BLaER1 (cell line): ENCODE results near the gene ASB13.

Experiments used
- H3K27ac ChIP-seq: shearing (Covaris generic); formaldehyde crosslinking; 2 replicates; pipeline ENCODE4 v1.8.1; 2022
- H3K27me3 ChIP-seq: shearing (Covaris generic); formaldehyde crosslinking; 2 replicates; pipeline ENCODE4 v1.8.1; 2022
- H3K36me3 ChIP-seq: shearing (Covaris generic); formaldehyde crosslinking; 2 replicates; pipeline ENCODE4 v1.8.1; 2022
- H3K4me1 ChIP-seq: shearing (Covaris generic); formaldehyde crosslinking; 2 replicates; pipeline ENCODE4 v1.8.1; 2022
- H3K4me2 ChIP-seq: shearing (Covaris generic); formaldehyde crosslinking; 2 replicates; pipeline ENCODE4 v1.8.1; 2022
- H3K4me3 ChIP-seq: shearing (Covaris generic); formaldehyde crosslinking; 2 replicates; pipeline ENCODE4 v1.8.1; 2022
- H3K9ac ChIP-seq: shearing (Covaris generic); formaldehyde crosslinking; 2 replicates; pipeline ENCODE4 v1.8.1; 2022
- H3K9me3 ChIP-seq: shearing (Covaris generic); formaldehyde crosslinking; 2 replicates; pipeline ENCODE4 v1.8.1; 2022
- H4K20me1 ChIP-seq: shearing (Covaris generic); formaldehyde crosslinking; 2 replicates; pipeline ENCODE4 v1.8.1; 2022
- Cebpa-rat ChIP-seq: shearing (Covaris generic); IDR thresholded peaks from 2 replicates; pipeline ENCODE4 v1.8.1; 2022

The ASB13 gene

DNA sequence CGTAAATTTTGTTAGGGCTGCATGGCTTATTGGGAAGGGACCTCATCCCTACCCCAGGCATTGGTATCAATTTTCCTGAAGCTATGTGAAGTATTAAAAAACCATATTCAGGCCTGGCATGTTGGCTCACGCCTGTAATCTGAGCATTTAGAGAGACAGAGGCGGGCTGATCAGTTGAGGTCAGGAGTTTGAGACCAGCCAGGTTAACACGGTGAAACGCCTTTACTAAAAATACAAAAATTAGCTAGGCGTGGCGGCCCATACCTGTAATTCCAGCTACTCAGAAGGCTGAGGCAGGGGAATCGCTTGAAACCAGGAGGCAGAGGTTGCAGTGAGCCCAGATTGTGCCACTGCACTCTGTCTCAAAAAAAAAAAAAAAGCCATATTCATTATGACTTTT is 25.4 kb upstream of the ASB13 start:
- Histone ChIP-seq H3K4me2 (no peak overlapping the region), H3K9ac (no peak overlapping the region), H3K4me1 (peaks cover 50% of the 10 kb centered on the region), H3K9me3 (peaks cover 33% of the 10 kb centered on the region), H3K4me3 (no peak overlapping the region), H4K20me1 (peaks cover 83% of the 10 kb centered on the region), H3K36me3 (peaks cover 33% of the 10 kb centered on the region), H3K27ac (no peak overlapping the region), H3K27me3 (no peaks in the 10 kb centered on the region)
- no peak for TF ChIP-seq Cebpa-rat

DNA sequence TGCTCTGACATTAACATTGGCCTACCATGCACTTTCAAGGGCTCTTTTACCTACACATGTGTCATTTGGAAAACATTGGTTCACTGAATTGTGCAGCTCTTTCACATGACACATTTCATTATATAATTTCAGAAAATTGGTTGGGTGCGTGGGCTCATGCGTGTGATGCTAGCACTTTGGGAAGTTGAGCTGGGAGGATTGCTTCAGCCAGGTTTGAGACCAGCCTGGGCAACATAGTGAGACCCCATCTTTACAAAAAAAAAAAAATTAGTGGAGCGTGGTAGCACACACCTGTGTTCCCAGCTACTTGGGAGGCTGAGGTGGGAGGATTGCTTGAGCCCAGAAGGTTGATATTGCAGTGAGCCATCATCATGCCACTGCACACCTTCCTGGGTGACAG is 22.2 kb upstream of the ASB13 start:
- Histone ChIP-seq H3K27me3 (no peaks in the 10 kb centered on the region), H3K9ac (no peak overlapping the region), H4K20me1 (peaks cover 66% of the 10 kb centered on the region), H3K9me3 (peaks cover 22% of the 10 kb centered on the region), H3K4me2 (0 out of 2 replicates have a peak overlapping the region, but pooled peaks have one; percentile 12), H3K36me3 (peaks cover 23% of the 10 kb centered on the region), H3K4me3 (no peak overlapping the region), H3K4me1 (peaks cover 42% of the 10 kb centered on the region), H3K27ac (no peak overlapping the region)
- TF ChIP-seq Cebpa-rat, result no peak

DNA sequence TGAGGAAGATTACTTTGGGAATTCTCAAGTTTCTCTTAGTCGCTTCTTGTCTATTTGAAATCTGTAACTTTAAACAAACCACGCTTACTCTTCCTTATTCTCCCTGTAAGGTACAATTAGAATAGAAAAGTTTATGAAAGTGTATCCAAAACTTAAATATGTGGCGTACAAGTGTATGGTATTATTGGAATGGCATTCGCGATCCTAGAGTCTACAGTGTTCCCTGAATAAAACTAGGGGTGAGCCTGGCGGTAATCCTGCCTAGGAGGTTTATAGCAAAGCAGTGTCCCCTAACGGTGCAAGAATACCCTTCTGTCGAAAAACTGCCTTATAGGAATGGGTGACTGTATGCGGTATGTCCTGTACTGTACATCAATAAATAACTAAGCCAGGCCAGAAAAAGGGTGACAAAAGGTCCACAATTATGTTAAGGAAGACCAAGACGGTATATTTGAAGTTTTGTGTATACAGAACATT is 19.4 kb upstream of the ASB13 start:
- Histone ChIP-seq H4K20me1 (peaks cover 52% of the 10 kb centered on the region), H3K4me3 (peak overlapping the region; percentile 90)
- no peak for TF ChIP-seq Cebpa-rat

DNA sequence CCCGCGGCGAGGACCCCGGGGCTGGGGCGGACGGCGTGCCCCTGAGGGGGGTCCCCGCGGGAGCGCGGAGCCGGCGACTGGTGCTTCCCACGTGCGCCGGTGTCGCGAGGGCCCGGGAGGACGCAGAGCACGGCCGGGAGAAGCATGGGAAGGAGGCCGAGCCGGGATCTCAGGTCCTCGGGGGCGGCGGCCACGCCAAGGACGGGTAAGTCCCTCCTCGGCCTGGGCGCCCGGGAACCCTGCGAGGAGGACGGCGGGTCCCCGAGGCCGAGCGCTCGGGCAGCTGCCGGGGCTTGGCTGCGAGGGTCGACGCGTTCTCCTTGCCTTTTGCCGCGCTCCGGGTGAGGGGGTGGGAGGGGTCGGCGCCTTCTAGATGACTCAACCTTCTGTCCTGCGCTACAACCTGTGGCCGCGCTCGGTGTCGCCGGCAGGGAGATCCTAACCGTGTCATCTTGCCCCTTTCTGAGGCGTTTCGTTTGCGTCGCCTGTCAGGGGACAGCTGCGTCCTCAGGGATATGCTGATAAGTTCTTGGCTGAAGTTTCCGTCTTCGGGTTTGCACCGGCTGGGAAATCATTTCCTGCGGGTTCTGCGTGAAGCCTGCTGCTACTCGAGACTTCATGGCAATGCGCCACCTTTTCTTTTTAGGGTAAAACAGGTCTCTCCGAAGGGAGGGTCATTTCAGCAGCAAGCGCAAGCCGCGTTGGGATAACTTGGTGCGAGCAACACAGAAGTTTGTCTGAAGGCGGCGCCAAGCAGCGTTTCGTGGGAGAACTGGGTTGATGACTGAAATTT is 18.8 kb upstream of the ASB13 start:
- Histone ChIP-seq H3K4me2 (peak overlapping the region; percentile 87), H4K20me1 (peaks cover 46% of the 10 kb centered on the region), H3K4me3 (peak overlapping the region; percentile 90), H3K9ac (peak overlapping the region; percentile 92), H3K27ac (peak overlapping the region; percentile 94), H3K36me3 (peaks cover 13% of the 10 kb centered on the region; the same call in 1 of the 2 replicates), H3K27me3 (no peaks in the 10 kb centered on the region), H3K4me1 (peaks cover 31% of the 10 kb centered on the region), H3K9me3 (no peaks in the 10 kb centered on the region)
- TF ChIP-seq Cebpa-rat, result no peak

More for the DNA sequence above, 19.4 kb upstream of the ASB13 start:
- Histone ChIP-seq H3K9ac (peak overlapping the region; percentile 92), H3K27me3 (no peaks in the 10 kb centered on the region), H3K9me3 (peaks cover 1% of the 10 kb centered on the region; the same call in 1 of the 2 replicates), H3K27ac (peak overlapping the region; percentile 94), H3K4me2 (peak overlapping the region; percentile 87), H3K36me3 (peaks cover 13% of the 10 kb centered on the region; the same call in 1 of the 2 replicates), H3K4me1 (peaks cover 31% of the 10 kb centered on the region)

DNA sequence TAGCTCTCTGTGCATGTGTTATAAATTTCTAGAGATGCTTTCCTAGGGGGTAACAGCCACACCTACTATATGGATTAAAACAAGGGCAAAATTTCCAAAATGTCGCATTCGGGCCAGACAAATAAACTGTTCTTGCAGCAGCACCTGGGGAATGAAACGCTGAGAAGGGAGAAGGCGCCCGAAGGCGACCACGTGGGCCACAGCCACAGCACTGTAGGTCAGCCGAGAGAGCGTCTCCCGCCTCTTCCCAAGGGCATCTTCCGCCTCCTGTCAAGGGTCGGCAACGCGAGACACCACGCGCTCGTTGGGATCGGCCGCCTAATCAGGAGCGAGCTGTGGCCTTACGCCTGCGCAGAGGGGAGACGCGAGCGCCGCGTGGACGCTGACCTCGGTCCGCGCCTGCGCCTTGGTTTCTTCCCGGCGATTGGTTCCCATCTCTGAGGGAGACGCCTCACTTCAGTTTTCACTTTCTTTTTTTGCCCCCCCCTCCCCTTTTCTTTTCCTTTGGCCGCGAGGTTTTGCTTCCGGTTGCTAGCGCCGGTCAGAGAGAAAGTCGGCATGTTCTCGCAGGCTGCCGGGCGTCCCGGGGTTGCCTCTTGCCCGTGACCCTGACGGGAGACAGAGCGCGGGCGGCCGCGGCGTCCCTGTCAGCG is 18.0 kb upstream of the ASB13 start, which contains the start of gene TASOR2:
Gene TASOR2, plus strand, starts transcription at position 521 of the 653 bp plus-strand sequence. CDS start 35,805 bp downstream, outside the sequence.
- H3K4me1 ChIP-seq, result peaks cover 31% of the 10 kb centered on the region
- no peaks in the 10 kb centered on the region for H3K27me3 ChIP-seq
- peak within 1 kb of the TSS; percentile 92 for H3K9ac ChIP-seq
- peak within 1 kb of the TSS; percentile 94 for H3K27ac ChIP-seq
- TF ChIP-seq Cebpa-rat, result no peak
- H3K4me3 ChIP-seq, result peak within 1 kb of the TSS; percentile 90
- no peaks in the 10 kb centered on the region for H3K9me3 ChIP-seq
- peaks cover 13% of the 10 kb centered on the region; the same call in 1 of the 2 replicates for H3K36me3 ChIP-seq
- H3K4me2 ChIP-seq, result peak within 1 kb of the TSS; percentile 87
- H4K20me1 ChIP-seq, result peaks cover 41% of the 10 kb centered on the region

DNA sequence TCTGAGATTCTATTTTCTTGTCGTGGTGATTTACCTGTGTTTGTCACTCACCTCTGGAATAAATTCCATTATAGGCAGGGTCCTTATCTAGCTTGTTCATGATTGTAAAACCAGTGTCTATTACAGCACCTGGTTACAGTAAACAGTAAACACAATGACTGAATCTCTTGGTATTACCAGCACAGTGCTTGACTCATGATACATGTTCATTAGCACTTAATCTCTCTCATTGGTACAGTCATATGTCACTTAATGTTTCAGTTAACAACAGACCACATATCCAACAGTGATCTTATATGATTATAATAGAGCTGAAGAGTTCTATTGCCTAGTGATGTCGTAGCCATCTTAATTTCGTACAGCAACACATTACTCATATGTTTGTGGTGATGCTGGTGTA is 16.7 kb upstream of the ASB13 start:
- no peak overlapping the region for H3K9ac ChIP-seq
- no peaks in the 10 kb centered on the region for H3K36me3 ChIP-seq
- no peaks in the 10 kb centered on the region for H3K27me3 ChIP-seq
- no peak overlapping the region for H3K27ac ChIP-seq
- TF ChIP-seq Cebpa-rat, result no peak
- H4K20me1 ChIP-seq, result peaks cover 27% of the 10 kb centered on the region
- peaks cover 28% of the 10 kb centered on the region for H3K4me1 ChIP-seq
- no peak overlapping the region for H3K4me2 ChIP-seq
- H3K4me3 ChIP-seq, result no peak overlapping the region
- H3K9me3 ChIP-seq, result no peaks in the 10 kb centered on the region

DNA sequence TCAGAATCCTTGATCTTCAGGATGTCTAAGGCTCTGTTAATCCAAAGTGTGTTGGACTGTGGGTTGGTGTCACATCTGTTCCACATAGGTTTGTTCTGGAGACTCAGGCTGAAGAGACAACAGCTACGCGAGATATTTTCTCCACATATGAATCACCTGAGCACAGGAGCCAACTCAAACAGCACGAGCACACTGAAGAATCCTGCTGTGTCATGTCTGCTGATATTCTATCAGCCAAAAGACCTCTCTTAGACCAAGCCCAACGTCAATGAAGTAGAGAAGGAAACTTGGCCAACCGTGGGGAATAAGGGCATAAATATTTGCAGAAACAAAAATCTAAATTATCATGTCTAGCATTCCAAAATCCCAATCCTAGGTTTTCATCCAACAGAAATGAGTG is 15.5 kb upstream of the ASB13 start:
- Histone ChIP-seq H3K4me1 (peaks cover 17% of the 10 kb centered on the region), H3K4me2 (no peak overlapping the region), H4K20me1 (peaks cover 16% of the 10 kb centered on the region), H3K9ac (no peak overlapping the region), H3K27ac (no peak overlapping the region), H3K9me3 (no peaks in the 10 kb centered on the region), H3K27me3 (no peaks in the 10 kb centered on the region), H3K4me3 (no peak overlapping the region), H3K36me3 (no peaks in the 10 kb centered on the region)
- TF ChIP-seq Cebpa-rat, result no peak

DNA sequence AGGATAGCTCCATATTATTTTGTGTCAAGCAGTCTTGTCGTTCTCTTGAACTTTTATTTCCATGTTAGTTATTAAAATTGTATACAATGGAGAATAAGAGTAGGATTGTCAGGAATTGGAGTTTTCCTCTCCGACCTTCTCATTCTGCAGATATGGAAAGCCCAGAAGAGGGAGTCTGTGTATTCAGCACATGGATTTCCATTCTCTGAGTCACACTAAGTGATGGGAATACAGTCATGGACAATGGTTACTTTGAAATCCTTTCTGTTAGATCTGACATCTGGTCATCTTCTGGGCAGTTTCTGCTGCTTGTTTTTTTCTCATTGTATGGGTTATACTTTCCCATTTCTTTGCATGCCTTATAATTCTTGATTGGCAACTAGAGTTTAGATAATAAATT is 13.2 kb upstream of the ASB13 start:
- Histone ChIP-seq H3K36me3 (no peaks in the 10 kb centered on the region), H3K9ac (no peak overlapping the region), H3K4me1 (peaks cover 6% of the 10 kb centered on the region), H3K4me2 (no peak overlapping the region), H3K27me3 (no peaks in the 10 kb centered on the region), H4K20me1 (no peaks in the 10 kb centered on the region), H3K9me3 (no peaks in the 10 kb centered on the region), H3K4me3 (no peak overlapping the region), H3K27ac (no peak overlapping the region)
- no peak for TF ChIP-seq Cebpa-rat

DNA sequence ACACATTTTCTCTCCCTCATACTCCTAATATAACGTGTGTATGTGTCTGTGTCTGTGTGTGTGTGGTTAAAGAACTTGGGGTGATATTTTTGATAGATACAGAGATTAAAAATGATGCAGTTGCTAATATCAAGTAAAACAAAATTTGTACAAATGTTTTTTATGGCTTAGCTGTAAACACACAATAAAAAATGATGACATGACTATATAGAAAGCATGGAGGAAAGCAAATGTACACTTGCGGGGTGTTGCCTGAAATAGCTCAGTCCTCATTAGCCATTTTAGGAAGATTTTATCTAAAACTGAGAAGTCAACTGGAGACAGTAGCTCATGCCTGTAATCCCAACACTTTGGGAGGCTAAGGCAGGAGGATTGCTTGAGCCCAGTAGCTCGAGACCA is 12.6 kb upstream of the ASB13 start:
- H3K27me3 ChIP-seq, result no peaks in the 10 kb centered on the region

More for the DNA sequence above, 12.6 kb upstream of the ASB13 start:
- TF ChIP-seq Cebpa-rat, result no peak
- Histone ChIP-seq H4K20me1 (no peaks in the 10 kb centered on the region), H3K4me1 (peaks cover 3% of the 10 kb centered on the region), H3K9ac (no peak overlapping the region), H3K36me3 (no peaks in the 10 kb centered on the region), H3K27ac (no peak overlapping the region), H3K4me2 (no peak overlapping the region), H3K9me3 (peaks cover 4% of the 10 kb centered on the region), H3K4me3 (no peak overlapping the region)
